NCI-H345 treated with DMSO at 0.1 percent for 48 hours (cell line): ENCODE data around the gene FMN1.

ENCODE experiments used
- DNase-seq: peaks from one replicate; lab custom pipeline; 2025; ENCODE audit not compliant: unreplicated experiment; lab: John Stamatoyannopoulos, UW

Gene FMN1

GRCh38 chr15:33194704-33195670 is at the start of gene FMN1:
Gene FMN1, minus strand, starts transcription at chr15:33194714. Its CDS starts 39,800 bp downstream, at chr15:33154914.
- DNase-seq = peak; percentile 74

GRCh38 chr15:33243869-33244268 is 49.4 kb upstream of the FMN1 start:
- DNase-seq = no peak

GRCh38 chr15:33243393-33243792 is 48.9 kb upstream of the FMN1 start:
- no peak for DNase-seq

- no peak for DNase-seq
Measured at GRCh38 chr15:33242669-33243191, 48.2 kb upstream of the FMN1 start.

- no peak for DNase-seq
Measured at GRCh38 chr15:33242165-33242564, 47.7 kb upstream of the FMN1 start.

GRCh38 chr15:33236841-33237509 is 42.5 kb upstream of the FMN1 start:
- DNase-seq = no peak

- DNase-seq = no peak
Measured at GRCh38 chr15:33234020-33234461, 39.5 kb upstream of the FMN1 start.

- no peak for DNase-seq
Measured at GRCh38 chr15:33226559-33227181, 32.2 kb upstream of the FMN1 start.

GRCh38 chr15:33218071-33218491 is 23.6 kb upstream of the FMN1 start:
- DNase-seq = no peak

- DNase-seq = no peak
Measured at GRCh38 chr15:33215941-33216872, 21.7 kb upstream of the FMN1 start.

- peak; percentile 53 for DNase-seq
Measured at GRCh38 chr15:33211176-33211808, 16.8 kb upstream of the FMN1 start.

GRCh38 chr15:33209575-33210481 is 15.3 kb upstream of the FMN1 start:
- no peak for DNase-seq

GRCh38 chr15:33207646-33208045 is 13.1 kb upstream of the FMN1 start:
- DNase-seq = no peak

GRCh38 chr15:33206366-33206765 is 11.9 kb upstream of the FMN1 start:
- no peak for DNase-seq

GRCh38 chr15:33204926-33205325 is 10.4 kb upstream of the FMN1 start:
- DNase-seq = no peak

- no peak for DNase-seq
Measured at GRCh38 chr15:33204087-33204486, 9.6 kb upstream of the FMN1 start.

GRCh38 chr15:33201491-33202231 is 7.1 kb upstream of the FMN1 start:
- peak; percentile 78 for DNase-seq

- no peak for DNase-seq
Measured at GRCh38 chr15:33200903-33201302, 6.4 kb upstream of the FMN1 start.
